SK-MEL-5 (cell line): ENCODE results near the gene ZMYM1. TPM values are rescaled to one million over a fixed set of nuclear protein-coding genes. Genes with fewer than 3 reads are reported as not detected.
"Not testable (repeated sequence)": the region's sequence is repeated elsewhere in the genome, so short reads cannot be mapped to it uniquely, and the experiment has no call there.

Source experiments
- DNase-seq: peaks from one replicate; pipeline ENCODE4 v3.0.0-alpha.2; 2016; ENCODE audit warnings: low read depth, low spot score
- in situ Hi-C: cut with HindIII; loops from 2 replicates; pipeline ENCODE4 v1.10.0; 2016; ENCODE audit warnings: low sequenced_read_pairs, high pct_unique_total_duplicates, low pct_unique_long_range_greater_than_20kb
- polyA plus RNA-seq, 2 experiments: library from polyadenylated mRNA; depleted of rRNA; stranded (reverse); fragments of >200 nt; gene quantifications; 2 replicates each; pipeline ENCODE4 v1.2.3, GENCODE V29; 2015
- total RNA-seq: library from RNA; depleted of rRNA; stranded (reverse); fragments of >200 nt; shearing (Covaris generic); gene quantifications from 2 replicates; pipeline ENCODE4 v1.2.3, GENCODE V29; 2014; rRNA removed

Gene ZMYM1
- 18.8 and 19.3 TPM in 2 replicates for total RNA-seq
- polyA plus RNA-seq (2015; cell fraction: cytosol; rRNA removed), result 6.4 and 12.1 TPM in 2 replicates
- polyA plus RNA-seq (2015; cell fraction: nucleus; rRNA removed), result 39.8 and 41.2 TPM in 2 replicates

DNA sequence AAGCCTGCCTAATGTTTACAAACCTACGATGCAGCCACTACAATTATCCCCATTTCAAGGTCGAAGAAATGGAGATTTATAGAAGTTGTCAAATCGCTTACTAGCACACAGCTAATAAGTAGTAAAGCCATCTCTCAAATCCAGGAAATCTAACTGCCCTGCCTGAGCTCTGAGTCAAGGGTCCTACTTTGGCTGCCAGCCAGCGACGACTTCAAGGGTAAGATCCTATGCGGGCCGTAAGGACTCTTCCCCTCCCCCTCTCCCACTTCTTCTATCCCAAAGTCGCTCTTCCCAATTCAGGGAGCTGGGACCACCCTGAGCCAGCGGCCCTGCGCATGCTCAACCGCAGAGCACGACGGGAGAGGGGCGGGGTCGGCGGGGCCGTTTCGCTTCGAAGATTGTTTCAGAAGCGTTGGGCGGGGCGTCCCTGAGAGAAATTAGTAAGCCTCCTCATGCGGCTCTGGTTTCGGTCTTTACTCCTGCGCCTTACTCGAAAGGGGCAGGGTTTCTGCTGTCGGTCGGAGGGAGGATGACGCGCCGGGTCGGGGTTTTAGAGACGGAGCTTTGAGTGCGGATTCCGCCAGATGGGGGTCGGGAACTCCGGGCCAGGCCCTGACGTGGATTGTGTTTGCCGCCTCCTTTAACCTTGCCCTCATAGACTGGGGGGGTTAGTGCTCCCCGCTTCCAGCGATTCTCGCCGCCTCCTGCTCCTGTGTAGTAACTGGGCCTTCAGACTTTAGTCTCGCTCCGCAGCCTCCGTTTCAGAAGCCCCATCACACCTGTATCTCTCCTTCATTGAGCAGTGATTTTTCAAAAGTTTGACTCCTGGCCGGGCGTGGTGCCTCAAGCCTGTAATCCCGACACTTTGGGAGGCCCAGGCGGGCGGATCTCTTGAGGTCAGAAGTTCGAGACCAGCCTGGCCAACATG lies at the start of gene ZMYM1:
Gene ZMYM1, plus strand, starts transcription at position 383 of the 928 bp plus-strand sequence. CDS start 14,603 bp downstream, outside the sequence.
- in situ Hi-C loops, result no loop called here
- peak; percentile 85 for DNase-seq

DNA sequence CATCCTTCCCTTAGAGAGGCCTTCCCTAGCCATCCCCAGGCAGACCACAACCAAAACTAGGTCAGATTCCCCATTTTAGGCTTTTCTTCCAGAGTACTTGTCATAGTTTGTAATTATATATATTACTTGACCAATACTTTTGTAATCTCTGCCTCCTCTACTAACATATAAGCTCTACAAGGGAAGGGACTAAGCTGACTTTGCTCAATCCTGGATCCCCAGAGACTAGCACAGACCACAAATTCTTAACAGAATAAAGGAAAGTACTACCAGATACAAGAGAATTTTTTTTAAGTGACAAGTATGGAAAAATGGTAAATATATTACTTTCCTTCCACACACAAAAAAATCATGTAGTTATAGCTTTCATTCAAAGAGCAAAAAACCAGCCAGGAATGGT lies 49.4 kb upstream of the ZMYM1 start:
- in situ Hi-C loops, result no loop called here
- DNase-seq, result no peak

GRCh38 chr1:35030338-35030737 lies 48.8 kb upstream of the ZMYM1 start:
- no peak for DNase-seq
- in situ Hi-C loops, result no loop called here

DNA sequence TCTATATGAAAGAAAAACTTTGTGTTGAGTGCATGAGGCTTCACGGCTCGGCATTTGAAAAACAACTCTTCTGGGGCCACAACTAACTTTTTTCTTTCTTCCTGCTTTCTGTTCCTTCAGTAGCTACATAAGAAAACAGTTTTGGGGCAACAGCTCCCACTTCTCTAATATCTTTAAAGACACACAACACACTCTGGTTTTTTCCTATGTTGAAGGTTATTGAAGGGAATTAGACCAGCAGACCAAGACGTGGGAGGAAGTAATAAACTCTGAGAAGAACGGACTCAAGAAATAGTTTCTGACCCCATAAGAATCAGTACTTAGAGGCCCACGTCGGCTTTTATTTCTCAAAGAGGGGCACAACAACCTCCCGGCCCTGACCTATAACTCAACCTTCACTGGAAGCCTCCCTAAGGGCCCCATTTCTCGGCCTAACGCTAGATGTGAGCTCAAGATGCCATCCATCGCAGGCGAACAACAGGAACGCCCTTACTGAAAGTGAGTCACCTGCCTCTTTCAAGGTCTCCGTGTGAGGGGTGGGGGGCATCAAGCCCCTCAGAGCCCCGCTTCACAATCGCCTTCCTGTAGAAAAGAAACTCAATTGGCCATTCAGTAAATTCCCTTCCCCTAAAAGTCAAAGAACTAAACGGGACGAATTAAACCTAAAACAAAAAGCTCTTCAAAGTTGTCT lies 48.3 kb upstream of the ZMYM1 start:
- in situ Hi-C loops, result no loop called here
- DNase-seq, result peak; percentile 7

GRCh38 chr1:35032384-35032739 lies 46.8 kb upstream of the ZMYM1 start:
- in situ Hi-C loops, result no loop called here

DNA sequence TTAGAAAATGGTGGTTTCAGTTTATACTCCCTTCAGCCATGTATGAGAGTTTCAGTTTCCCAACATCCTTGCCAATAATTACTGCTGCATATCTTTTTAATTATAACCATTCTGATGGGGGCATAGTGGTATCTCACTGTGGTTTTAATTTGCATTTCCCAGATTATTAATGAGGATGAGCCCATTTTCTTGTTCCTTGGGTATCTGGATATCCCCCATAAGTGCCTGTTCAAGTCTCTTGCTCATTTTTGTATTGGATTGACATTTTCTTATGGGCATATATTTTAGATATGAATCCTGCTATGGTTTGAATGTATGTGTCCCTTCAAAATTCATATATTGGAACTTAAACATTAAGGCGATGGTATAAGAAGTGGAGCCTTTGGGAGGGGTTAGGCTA lies 45.8 kb upstream of the ZMYM1 start:
- in situ Hi-C loops, result no loop called here
- no peak for DNase-seq

More at GRCh38 chr1:35032384-35032739, 46.8 kb upstream of the ZMYM1 start:
- no peak for DNase-seq

DNA sequence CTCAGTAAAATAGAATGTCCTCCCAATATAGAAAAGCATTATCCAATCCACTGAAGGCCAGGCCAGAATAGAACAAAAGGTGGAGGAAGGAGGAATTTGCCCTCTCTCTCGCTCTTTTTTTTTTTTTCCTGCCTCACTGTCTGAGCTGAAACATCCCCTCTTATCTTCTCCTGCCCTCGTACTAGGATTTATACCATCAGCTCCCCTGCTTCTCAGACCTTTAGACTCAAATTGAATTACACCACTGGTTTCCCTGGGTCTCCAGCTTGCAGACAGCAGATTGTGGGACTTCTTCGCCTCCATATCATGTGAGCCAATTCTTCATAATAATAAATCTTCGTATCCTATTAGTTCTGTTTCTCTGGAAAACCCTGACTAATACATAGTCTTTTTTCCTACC lies 42.6 kb upstream of the ZMYM1 start:
- in situ Hi-C loops, result no loop called here
- DNase-seq, result no peak

GRCh38 chr1:35037206-35037605 lies 42.0 kb upstream of the ZMYM1 start:
- in situ Hi-C loops, result no loop called here
- DNase-seq, result no peak

- in situ Hi-C loops, result no loop called here
These were observed 40.5 kb upstream of the ZMYM1 start for GRCh38 chr1:35038723-35039122.

DNA sequence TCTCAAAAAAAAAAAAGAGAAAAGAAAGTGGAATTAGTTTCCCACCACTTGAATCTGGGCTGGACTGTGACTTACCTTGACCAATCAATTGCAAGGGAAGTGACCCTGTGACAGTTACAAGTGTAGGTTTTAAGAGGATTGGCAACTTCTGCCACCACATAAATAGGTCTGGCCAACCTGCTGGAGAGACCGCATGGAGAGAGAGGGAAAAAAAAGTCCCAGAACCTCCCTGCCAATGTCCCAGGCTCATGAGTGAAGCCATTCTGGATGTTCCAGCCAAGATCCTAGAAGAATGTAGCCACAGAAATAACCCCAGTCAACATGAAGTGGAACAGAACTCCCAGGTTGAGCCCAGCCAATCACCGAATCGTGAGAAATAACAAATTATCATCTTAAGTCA lies 35.7 kb upstream of the ZMYM1 start:
- in situ Hi-C loops, result no loop called here
- DNase-seq, result no peak

More at GRCh38 chr1:35038723-35039122, 40.5 kb upstream of the ZMYM1 start:
- DNase-seq, result no peak

DNA sequence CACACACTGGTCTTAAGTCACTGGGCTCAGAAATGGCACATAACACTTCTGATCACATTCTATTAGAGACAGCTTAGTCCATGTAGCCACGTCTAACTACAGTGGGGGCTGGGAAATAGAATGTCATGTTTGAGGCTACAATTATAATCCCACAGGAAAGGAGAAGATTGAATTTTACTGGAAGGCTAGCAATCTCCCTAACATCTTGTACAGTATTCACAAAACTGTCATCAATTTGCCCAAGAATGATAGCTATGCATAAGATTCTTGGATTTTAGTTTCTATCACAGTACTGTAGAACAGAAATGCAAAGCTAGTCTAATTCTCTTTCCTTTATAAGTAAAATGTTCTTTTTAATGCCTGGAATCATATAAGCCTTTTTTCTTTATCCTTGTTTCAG lies 34.8 kb upstream of the ZMYM1 start:
- no peak for DNase-seq
- in situ Hi-C loops, result no loop called here

GRCh38 chr1:35046730-35047129 lies 32.5 kb upstream of the ZMYM1 start:
- no peak for DNase-seq
- in situ Hi-C loops, result no loop called here

DNA sequence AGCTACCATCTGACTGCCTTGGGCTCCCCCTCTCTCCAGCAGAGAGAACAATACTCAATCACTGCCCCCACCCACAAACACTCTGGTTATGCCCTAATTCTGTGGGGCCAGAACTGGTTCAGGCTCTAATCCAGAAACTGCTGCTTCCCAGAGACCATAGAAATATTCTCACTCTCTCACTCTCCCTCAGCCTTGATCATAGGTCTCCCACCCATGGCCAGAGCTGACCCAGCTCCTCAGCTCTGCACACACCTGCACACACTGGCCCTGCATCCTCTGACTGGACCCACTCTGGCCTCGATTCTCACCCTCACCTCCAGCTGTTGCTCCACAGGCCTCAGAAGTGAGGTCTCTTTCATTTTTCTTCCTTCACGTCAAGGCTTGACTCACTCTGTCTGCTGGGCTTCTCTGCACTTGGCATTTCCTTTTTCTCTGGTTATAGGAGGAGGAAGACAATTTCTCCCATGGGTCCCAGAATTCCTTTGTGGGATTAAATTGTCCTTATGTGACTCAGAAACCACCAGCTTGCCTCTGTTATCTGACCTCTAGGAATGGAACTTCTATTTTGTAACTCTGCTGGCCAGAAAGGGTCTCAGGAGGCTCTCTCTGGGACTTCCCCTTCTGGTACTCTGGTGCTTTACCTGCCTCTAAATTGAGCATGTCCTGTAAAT lies 31.9 kb upstream of the ZMYM1 start:
- in situ Hi-C loops, result no loop called here
- peak; percentile 25 for DNase-seq

GRCh38 chr1:35049116-35049515 lies 30.1 kb upstream of the ZMYM1 start:
- in situ Hi-C loops, result no loop called here
- no peak for DNase-seq

- in situ Hi-C loops, result no loop called here
- DNase-seq, result no peak
These were observed 25.8 kb upstream of the ZMYM1 start for GRCh38 chr1:35053433-35053832.

DNA sequence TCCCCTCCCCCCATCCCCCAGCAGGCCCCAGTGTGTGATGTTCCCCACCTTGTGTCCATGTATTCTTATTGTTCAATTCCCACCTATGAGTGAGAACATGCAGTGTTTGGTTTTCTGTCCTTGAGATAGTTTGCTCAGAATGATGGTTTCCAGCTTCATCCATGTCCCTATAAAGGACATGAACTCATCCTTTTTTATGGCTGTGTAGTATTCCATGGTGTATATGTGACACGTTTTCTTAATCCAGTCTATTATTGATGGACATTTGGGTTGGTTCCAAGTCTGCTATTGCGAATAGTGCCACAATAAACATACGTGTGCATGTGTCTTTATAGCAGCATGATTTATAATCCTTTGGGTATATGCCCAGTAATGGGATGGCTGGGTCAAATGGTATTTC lies 24.9 kb upstream of the ZMYM1 start:
- in situ Hi-C loops, result not testable (repeated sequence)

DNA sequence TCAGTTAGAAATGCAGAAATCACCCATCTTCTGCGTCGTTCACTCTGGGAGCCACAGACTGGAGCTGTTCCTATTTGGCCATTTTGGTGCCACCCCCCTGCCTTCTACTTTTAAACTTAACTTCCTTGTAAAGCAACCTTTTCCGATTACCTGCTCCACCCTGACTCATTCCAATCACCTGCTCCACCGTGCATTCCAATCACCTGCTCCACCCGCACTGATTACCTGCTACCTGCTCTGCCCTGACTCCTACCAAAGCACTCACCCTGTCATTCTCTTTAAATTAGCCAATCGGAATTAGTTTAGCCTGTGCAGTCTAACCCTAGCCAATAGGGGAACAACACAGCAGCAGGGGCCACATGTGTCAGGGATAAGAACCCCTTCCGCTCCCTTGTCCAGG lies 20.9 kb upstream of the ZMYM1 start:
- DNase-seq, in situ Hi-C loops: not testable (repeated sequence)

More for the DNA sequence above, 24.9 kb upstream of the ZMYM1 start:
- DNase-seq, result not testable (repeated sequence)

- in situ Hi-C loops, result no loop called here
- no peak for DNase-seq
These were observed 20.2 kb upstream of the ZMYM1 start for GRCh38 chr1:35058988-35059387.
